Measurements from ENCODE around the gene NUDT9.
"Not testable (repeated sequence)": the region's sequence is repeated elsewhere in the genome, so short reads cannot be mapped to it uniquely, and the experiment has no call there.

NUDT9 gene

DNA sequence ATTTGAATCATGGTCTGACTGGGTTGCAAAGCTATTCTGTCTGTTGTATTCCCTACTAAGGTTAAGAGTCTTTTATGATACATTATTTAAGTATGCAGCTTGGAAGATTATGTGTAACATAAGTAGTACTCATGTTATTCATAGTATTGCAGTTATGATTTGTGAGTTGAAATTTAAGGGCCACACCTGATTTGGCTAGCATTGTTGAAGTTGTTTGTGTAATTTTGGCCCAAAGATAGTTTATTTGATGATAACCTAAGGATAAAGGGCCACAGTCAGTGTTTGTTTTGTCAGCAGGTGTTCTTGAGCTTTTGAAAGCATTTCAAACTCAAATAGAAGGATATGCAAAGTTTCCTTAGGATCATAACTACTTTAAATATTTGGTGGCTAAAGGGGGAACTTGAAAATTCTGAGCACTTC, 38.9 kb downstream of the NUDT9 start:
- no peak for DNase-seq (ENCODE audit: low read depth in 2 of 2)

GRCh38 chr4:87462102-87462501, 39.7 kb downstream of the NUDT9 start:
- DNase-seq (ENCODE audit: low read depth in 2 of 2): no peak

DNA sequence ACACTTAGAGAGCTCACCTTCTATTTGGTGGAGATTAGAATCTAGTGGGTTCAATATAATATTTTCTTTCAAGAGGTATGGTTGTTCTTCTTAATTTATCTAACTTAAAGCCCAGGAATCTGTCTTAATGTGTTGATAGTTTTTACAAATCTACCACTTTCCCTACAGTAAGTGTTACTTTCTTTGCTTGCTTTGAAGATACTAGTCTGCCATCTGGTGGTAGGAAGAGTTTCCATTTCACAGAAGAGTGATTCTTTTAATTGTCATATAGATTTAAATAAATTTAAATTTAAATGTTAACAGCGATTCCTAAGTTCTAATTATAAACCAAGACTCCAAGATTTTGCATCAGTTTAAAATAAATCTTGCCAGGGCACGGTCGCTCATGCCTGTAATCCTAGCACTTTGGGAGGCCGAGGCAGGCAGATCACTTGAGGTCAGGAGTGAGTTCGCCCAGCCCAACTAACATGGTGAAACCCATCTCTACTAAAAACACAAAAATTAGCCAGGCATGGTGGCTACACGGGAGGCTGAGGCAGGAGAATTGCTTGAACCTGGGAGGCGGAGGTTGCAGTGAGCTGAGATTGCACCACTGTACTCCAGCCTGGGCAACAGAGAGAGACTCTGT, 43.5 kb downstream of the NUDT9 start:
- peak; percentile 12 to 16 for DNase-seq (ENCODE audit: low read depth in 2 of 2)

- DNase-seq (ENCODE audit: low read depth in 2 of 2): no peak
Measured at GRCh38 chr4:87469390-87469789, 47.0 kb downstream of the NUDT9 start.

DNA sequence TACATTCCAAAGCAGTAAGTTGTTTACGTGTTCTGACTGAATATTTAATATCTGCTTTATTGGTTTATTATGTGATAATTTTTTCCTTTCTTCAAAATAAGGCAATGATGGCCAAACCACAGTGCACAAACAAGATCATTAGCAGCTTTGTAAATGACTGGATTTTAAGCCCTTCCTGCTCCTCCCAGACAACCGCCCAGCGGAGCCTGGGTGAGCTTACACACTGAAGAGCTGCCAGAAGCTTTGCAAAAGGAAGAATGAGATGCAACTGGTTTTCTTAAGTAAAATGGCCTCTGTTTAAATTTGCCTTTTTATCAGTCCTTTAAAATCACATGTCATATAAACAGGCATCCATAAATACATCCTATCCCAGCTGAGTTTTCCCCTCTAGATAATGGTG, 54.6 kb downstream of the NUDT9 start:
- DNase-seq (ENCODE audit: low read depth in 2 of 2): no peak

DNA sequence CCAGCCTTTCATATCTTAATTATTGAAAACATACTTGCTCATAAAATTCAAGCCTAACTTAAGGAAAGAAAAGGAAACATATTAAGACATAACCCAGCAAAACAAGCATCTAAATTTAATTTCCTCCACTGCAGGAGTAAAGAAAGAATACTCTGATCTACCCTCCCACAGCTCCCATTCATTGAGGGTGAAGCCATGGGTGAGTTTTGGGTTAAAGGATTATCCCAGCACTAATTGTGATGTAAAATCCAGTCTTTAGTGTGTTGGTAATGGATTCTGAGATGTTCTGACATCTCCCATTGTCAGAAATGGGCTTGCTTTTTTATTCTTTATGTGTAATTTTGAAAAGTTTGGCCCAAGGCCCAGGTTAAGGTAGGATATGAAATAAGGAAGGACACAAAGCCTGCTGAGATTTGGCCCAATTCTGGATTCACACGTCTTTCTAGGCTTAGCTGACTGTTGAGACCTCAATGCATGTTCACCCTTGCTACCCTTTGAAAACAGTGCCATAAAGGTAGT, 56.4 kb downstream of the NUDT9 start:
- DNase-seq (ENCODE audit: low read depth in 2 of 2): no peak

GRCh38 chr4:87481377-87481776, 59.0 kb downstream of the NUDT9 start:
- no peak for DNase-seq (ENCODE audit: low read depth in 2 of 2)

DNA sequence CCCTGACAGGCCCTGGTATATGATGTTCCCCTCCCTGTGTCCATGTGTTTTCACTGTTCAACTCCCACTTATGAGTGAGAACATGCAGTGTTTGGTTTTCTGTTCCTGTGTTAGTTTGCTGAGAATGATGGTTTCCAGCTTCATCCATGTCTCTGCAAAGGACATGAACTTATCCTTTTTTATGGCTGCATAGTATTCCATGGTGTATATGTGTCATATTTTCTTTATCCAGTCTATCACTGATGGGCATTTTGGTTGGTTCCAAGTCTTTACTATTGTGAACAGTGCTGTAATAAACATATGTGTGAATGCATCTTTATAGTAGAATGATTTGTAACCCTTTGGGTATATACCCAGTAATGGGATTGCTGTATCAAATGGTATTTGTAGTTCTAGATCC, 60.9 kb downstream of the NUDT9 start:
- DNase-seq (ENCODE audit: low read depth in 2 of 2): not testable (repeated sequence)

DNA sequence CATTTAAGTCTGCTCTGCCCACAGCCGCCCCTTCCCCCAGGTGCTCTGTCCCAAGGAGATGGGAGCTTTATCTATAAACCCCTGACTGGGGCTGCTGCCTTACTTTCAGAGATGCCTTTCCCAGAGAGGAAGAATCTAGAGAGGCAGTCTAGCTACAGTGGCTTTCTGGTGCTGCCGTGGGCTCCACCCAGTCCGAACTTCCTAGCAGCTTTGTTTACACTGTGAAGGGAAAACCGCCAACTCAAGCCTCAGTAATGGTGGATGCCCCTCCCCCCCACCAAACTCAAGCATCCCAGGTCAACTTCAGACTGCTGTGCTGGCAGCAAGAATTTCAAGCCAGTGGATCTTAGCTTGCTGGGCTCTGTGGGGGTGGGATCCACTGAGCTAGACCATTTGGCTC, 66.3 kb downstream of the NUDT9 start:
- not testable (repeated sequence) for DNase-seq (ENCODE audit: low read depth in 2 of 2)

GRCh38 chr4:87489678-87490077, 67.3 kb downstream of the NUDT9 start:
- no peak for DNase-seq (ENCODE audit: low read depth in 2 of 2)

GRCh38 chr4:87490664-87491369, 68.4 kb downstream of the NUDT9 start:
- DNase-seq (ENCODE audit: low read depth in 2 of 2): no peak

GRCh38 chr4:87491436-87491835, 69.1 kb downstream of the NUDT9 start:
- no peak for DNase-seq (ENCODE audit: low read depth in 2 of 2)

- not testable (repeated sequence) for DNase-seq (ENCODE audit: low read depth in 2 of 2)
Measured at GRCh38 chr4:87491851-87492250, 69.5 kb downstream of the NUDT9 start.

- no peak for DNase-seq (ENCODE audit: low read depth in 2 of 2)
Measured at GRCh38 chr4:87493115-87493514, 70.7 kb downstream of the NUDT9 start.

DNA sequence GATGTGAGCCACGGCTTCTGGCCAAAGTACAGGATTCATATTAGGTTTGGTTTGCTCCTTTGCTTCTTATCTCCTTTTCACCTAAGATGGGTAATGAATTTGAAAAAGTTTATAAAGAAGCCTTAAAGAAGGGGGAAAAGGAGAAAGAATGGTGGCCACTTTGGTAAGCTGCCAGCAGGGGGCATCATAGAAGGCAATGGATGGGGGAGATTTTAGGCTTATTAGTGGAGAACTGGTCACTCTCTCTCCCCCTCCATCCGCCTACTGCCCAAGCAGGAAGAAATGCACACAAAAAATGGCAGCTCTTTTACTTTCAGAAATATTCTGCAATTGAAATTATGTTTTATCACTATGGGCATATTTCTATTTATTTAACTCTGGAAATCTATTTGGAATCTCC, 74.8 kb downstream of the NUDT9 start:
- DNase-seq (ENCODE audit: low read depth in 2 of 2): no peak

- no peak for DNase-seq (ENCODE audit: low read depth in 2 of 2)
Measured at GRCh38 chr4:87497578-87497977, 75.2 kb downstream of the NUDT9 start.

- DNase-seq (ENCODE audit: low read depth in 2 of 2): peak; percentile 69 to 74
Measured at GRCh38 chr4:87498446-87498900, 76.1 kb downstream of the NUDT9 start.

DNA sequence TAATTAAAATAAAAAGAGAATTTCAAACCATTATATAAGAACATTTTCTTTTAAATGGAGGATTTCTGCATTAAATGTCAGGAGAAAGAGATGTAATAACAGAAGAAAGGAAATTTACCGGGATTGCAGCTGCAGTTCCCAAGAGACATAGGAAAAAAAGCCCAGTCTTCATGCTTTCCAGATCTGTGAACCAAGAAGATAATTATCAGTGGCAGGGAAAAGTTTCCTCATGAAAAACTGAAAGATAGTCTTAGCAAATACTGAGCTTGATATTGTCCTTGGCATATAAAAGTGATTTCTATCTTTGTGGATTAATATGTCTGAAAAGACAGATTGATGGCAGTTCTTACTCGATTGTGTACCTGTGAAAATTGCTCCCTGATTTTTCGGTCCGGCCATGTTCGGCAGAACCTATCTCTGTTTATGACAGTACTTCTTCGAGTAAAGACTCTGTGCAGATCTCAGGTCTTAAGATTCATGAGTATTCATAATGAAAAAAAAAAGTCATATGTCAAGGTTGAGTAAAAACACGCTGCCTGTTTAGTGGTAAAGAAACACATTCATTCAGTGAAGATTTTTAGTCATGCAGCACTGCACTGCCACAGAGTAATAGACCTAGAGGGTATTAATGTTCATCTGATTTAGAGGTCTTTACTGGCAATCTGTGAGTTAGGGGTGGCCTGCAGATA, 77.2 kb downstream of the NUDT9 start:
- no peak for DNase-seq (ENCODE audit: low read depth in 2 of 2)

- no peak for DNase-seq (ENCODE audit: low read depth in 2 of 2)
Measured at GRCh38 chr4:87500092-87500462, 77.7 kb downstream of the NUDT9 start.

DNA sequence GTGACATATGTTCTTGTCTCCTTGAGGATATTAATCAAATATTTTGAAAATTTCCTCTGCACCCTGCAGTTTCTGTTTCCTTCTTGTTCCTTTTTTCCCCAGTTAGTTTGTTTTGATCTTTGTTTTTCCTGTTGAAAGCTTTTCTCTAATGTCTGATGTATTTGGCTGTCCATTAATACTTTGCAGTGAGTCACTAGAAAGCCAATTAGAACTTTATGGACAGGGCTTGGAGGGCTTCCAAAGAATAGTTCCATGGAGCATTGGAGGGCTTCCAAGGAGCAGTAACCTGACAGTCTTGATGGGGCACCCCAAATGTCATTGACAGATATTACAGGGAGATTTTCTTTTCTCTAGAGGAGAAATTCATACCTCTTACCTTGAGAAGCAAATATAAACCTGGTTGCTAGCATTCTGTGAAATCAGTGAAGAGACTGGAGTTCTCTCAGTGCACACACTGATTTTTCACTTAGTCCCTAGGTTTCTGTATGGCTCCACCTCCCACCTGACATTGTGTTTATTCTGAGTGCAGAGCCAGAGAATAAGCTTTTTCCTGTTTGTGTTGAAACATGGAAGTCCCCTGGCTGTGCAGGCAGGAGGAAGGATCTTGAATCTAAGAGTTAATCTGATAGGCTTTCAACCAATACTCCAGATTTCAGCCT, 80.3 kb downstream of the NUDT9 start:
- peak; percentile 22 to 27 for DNase-seq (ENCODE audit: low read depth in 2 of 2)

- DNase-seq (ENCODE audit: low read depth in 2 of 2): no peak
Measured at GRCh38 chr4:87505862-87506261, 83.5 kb downstream of the NUDT9 start.

All from fibroblast of skin of left quadriceps (primary cell).